Natural killer cell treated with Interleukin-12 subunit alpha and Interleukin-12 subunit beta and Interleukin-15 and Interleukin-18, amount 100 ng/mL, for 72 hours (primary cell): ENCODE measurements around the gene TMA7. TPM values are rescaled to one million over a fixed set of nuclear protein-coding genes. Genes with fewer than 3 reads are reported as not detected.

Experiments
- ATAC-seq, 2 donors: fragments of 150-1000 bp; cut with Tn5 transposase in 1 of 2; sonication (Bioruptor Pico), chemical (Tn5 transposase) in 1 of 2; 2 replicates each; pipeline ENCODE4 v1.10.0; 2021
- DNase-seq: peaks from one replicate; pipeline ENCODE4 v3.0.0; 2022; ENCODE audit warnings: low spot score
- H3K27ac Mint-ChIP-seq, 2 donors: 1 replicate in 1 of 2; 2 replicates in 1 of 2; pipeline ENCODE4 v1.8.0; 2022; ENCODE audit warnings: mixed read lengths in 2 of 2, mild to moderate bottlenecking in 1 of 2, moderate library complexity in 1 of 2
- H3K27me3 Mint-ChIP-seq, 2 donors: 1 replicate in 1 of 2; 2 replicates in 1 of 2; pipeline ENCODE4 v1.8.0; 2022; ENCODE audit warnings: mixed read lengths in 2 of 2
- H3K36me3 Mint-ChIP-seq: one replicate; pipeline ENCODE4 v1.8.0; 2022; ENCODE audit warnings: mixed read lengths
- H3K4me1 Mint-ChIP-seq, 2 donors: 1 replicate in 1 of 2; 2 replicates in 1 of 2; pipeline ENCODE4 v1.8.0; 2022; ENCODE audit warnings: low read depth in 2 of 2, mixed read lengths in 2 of 2, mild to moderate bottlenecking in 1 of 2
- H3K4me3 Mint-ChIP-seq: one replicate; pipeline ENCODE4 v1.8.0; 2022; ENCODE audit warnings: mixed read lengths
- H3K9me3 Mint-ChIP-seq: 2 replicates; pipeline ENCODE4 v1.8.0; 2022; ENCODE audit warnings: mixed read lengths
- total RNA-seq, 2 donors: library from RNA; stranded (reverse); gene quantifications; one replicate each; pipeline ENCODE4 v1.2.3, GENCODE V29; 2022

The TMA7 gene
- total RNA-seq, 2 donors from 2014 or later = 202 to 217 TPM

DNA sequence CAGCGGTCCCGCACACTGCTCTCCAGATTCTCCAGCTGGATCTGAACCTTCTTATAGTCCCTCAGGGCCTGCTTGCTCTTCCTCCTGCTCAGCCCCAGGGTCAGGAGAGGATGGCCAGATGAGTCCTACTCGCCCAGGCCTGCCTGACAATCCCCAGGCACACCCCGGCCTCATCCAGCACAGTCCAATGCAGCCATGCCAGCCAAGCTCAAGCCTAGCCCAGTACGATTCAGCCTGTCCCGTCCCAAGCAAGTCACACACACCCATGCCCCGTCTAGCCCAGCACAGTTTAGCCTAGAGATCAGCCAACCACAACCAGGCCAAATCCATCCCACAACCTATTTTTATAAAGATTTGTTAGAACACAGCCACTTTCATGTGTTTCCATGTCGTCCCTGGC is 27.0 kb upstream of the TMA7 start:
- Mint-ChIP-seq H3K4me3 (no peak overlapping the region), H3K9me3 (no peaks in the 10 kb centered on the region), H3K36me3 (no peaks in the 10 kb centered on the region), H3K27ac (no peak overlapping the region), H3K27me3 (no peaks in the 10 kb centered on the region), H3K4me1 (no peaks in the 10 kb centered on the region)
- no peak for ATAC-seq
- no peak for DNase-seq

DNA sequence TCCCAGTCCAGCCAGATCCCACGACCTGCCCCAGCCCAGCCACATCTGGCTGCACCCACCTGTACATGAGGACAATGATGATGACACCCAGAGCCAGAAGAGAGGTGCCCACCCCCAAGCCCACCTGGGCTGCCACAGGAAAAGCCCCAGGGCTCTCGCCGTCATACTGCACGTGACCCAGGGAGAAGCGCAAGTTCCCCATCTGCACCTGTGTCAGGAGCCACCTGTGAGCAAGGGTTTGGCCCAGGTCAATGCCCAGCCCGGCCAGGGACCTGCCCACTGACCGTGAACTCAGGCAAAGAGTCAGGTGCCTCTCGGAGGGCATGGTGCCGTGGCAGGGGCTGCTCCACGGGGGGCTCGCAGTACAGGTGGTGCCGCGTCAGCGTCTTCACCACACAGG is 26.4 kb upstream of the TMA7 start:
- H3K27ac Mint-ChIP-seq = no peak overlapping the region

GRCh38 chr3:48414376-48415250 is 25.4 kb upstream of the TMA7 start:
- Mint-ChIP-seq H3K27ac (no peak overlapping the region), H3K4me1 (no peaks in the 10 kb centered on the region), H3K36me3 (no peaks in the 10 kb centered on the region), H3K9me3 (no peaks in the 10 kb centered on the region), H3K4me3 (no peak overlapping the region), H3K27me3 (no peaks in the 10 kb centered on the region)
- DNase-seq (no peak), ATAC-seq (no peak)

More for the DNA sequence above, 26.4 kb upstream of the TMA7 start:
- no peak overlapping the region for H3K4me3 Mint-ChIP-seq
- ATAC-seq (no peak), DNase-seq (no peak)
- no peaks in the 10 kb centered on the region for H3K36me3 Mint-ChIP-seq
- no peaks in the 10 kb centered on the region for H3K27me3 Mint-ChIP-seq
- no peaks in the 10 kb centered on the region for H3K9me3 Mint-ChIP-seq
- no peaks in the 10 kb centered on the region for H3K4me1 Mint-ChIP-seq

- Mint-ChIP-seq H3K9me3 (no peaks in the 10 kb centered on the region), H3K27ac (no peak overlapping the region), H3K4me3 (no peak overlapping the region), H3K36me3 (no peaks in the 10 kb centered on the region), H3K4me1 (no peaks in the 10 kb centered on the region), H3K27me3 (no peaks in the 10 kb centered on the region)
- DNase-seq = no peak
- no peak for ATAC-seq
These were observed 24.7 kb upstream of the TMA7 start for GRCh38 chr3:48415251-48415953.

DNA sequence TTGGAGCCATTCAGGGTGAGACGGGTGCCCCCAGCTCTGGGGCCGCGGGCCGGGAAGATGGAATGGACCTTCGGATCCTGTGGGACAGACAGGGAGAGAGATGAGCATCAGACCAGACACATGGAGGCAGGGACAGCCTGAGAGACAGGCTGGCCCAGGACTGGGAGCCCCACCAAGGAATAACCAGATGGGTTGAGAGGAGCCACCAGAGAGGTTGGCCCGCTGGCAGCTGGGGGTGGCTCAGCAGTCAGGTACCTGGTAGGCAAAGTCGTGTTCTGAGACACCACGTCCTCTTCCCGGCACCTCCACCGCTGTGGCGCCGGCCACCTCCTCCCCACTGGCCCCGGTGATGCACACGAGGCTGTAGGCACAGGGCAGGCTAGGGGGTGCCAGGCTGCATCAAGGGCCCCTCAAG is 24.0 kb upstream of the TMA7 start:
- DNase-seq (no peak), ATAC-seq (no peak)
- H3K36me3 Mint-ChIP-seq = no peaks in the 10 kb centered on the region
- no peak overlapping the region for H3K27ac Mint-ChIP-seq
- H3K4me1 Mint-ChIP-seq = no peaks in the 10 kb centered on the region
- H3K4me3 Mint-ChIP-seq = no peak overlapping the region
- no peaks in the 10 kb centered on the region for H3K27me3 Mint-ChIP-seq
- no peaks in the 10 kb centered on the region for H3K9me3 Mint-ChIP-seq

- Mint-ChIP-seq H3K27me3 (no peaks in the 10 kb centered on the region), H3K4me1 (no peaks in the 10 kb centered on the region), H3K27ac (no peak overlapping the region), H3K36me3 (no peaks in the 10 kb centered on the region), H3K4me3 (no peak overlapping the region), H3K9me3 (no peaks in the 10 kb centered on the region)
- no peak for ATAC-seq
- no peak for DNase-seq
These were observed 23.5 kb upstream of the TMA7 start for GRCh38 chr3:48416546-48416945.

GRCh38 chr3:48417529-48418108 is 22.4 kb upstream of the TMA7 start:
- Mint-ChIP-seq H3K27ac (no peak overlapping the region), H3K9me3 (no peaks in the 10 kb centered on the region), H3K36me3 (no peaks in the 10 kb centered on the region), H3K4me1 (no peaks in the 10 kb centered on the region), H3K27me3 (no peaks in the 10 kb centered on the region), H3K4me3 (no peak overlapping the region)
- no peak for DNase-seq
- ATAC-seq = no peak

GRCh38 chr3:48418140-48418539 is 21.9 kb upstream of the TMA7 start:
- Mint-ChIP-seq H3K27ac (no peak overlapping the region), H3K9me3 (no peaks in the 10 kb centered on the region), H3K36me3 (no peaks in the 10 kb centered on the region), H3K4me3 (no peak overlapping the region), H3K27me3 (no peaks in the 10 kb centered on the region), H3K4me1 (no peaks in the 10 kb centered on the region)
- ATAC-seq = no peak
- DNase-seq = no peak

GRCh38 chr3:48418651-48419050 is 21.4 kb upstream of the TMA7 start:
- no peaks in the 10 kb centered on the region for H3K36me3 Mint-ChIP-seq
- H3K4me1 Mint-ChIP-seq = no peaks in the 10 kb centered on the region
- no peak for DNase-seq
- H3K9me3 Mint-ChIP-seq = no peaks in the 10 kb centered on the region
- no peak overlapping the region for H3K27ac Mint-ChIP-seq
- no peaks in the 10 kb centered on the region for H3K27me3 Mint-ChIP-seq
- H3K4me3 Mint-ChIP-seq = no peak overlapping the region
- no peak for ATAC-seq

DNA sequence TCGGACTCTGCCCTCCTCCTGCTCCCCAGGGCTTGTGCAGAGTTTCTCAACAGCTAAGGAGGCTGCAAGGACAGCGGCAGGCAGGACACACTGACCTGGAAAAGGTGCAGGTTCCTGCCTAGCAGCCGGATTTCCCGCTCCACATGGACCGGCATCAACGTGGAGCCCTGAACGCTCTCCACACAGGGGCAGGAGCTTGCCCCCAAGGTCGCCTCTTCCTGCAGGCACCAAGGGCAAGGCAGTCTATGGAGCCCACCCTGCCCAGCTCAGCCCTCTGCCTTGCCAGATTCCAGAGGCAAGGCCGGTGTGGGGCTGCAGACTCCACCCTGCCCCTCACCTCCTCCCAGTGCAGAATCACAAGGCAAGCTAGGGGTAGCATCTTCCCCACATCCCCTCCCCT is 20.9 kb upstream of the TMA7 start:
- no peaks in the 10 kb centered on the region for H3K9me3 Mint-ChIP-seq
- H3K4me1 Mint-ChIP-seq = no peaks in the 10 kb centered on the region
- H3K27ac Mint-ChIP-seq = no peak overlapping the region
- H3K27me3 Mint-ChIP-seq = no peaks in the 10 kb centered on the region
- DNase-seq (no peak), ATAC-seq (no peak)
- H3K36me3 Mint-ChIP-seq = no peaks in the 10 kb centered on the region
- no peak overlapping the region for H3K4me3 Mint-ChIP-seq

- ATAC-seq (no peak), DNase-seq (no peak)
- no peaks in the 10 kb centered on the region for H3K36me3 Mint-ChIP-seq
- H3K9me3 Mint-ChIP-seq = no peaks in the 10 kb centered on the region
- no peaks in the 10 kb centered on the region for H3K27me3 Mint-ChIP-seq
- H3K27ac Mint-ChIP-seq = no peak overlapping the region
- no peaks in the 10 kb centered on the region for H3K4me1 Mint-ChIP-seq
- H3K4me3 Mint-ChIP-seq = no peak overlapping the region
These were observed 20.5 kb upstream of the TMA7 start for GRCh38 chr3:48419597-48419996.

GRCh38 chr3:48420561-48420960 is 19.5 kb upstream of the TMA7 start:
- H3K27me3 Mint-ChIP-seq = no peaks in the 10 kb centered on the region
- no peaks in the 10 kb centered on the region for H3K9me3 Mint-ChIP-seq
- H3K4me3 Mint-ChIP-seq = no peak overlapping the region
- no peak overlapping the region for H3K27ac Mint-ChIP-seq
- no peaks in the 10 kb centered on the region for H3K4me1 Mint-ChIP-seq
- ATAC-seq (no peak), DNase-seq (no peak)
- no peaks in the 10 kb centered on the region for H3K36me3 Mint-ChIP-seq

GRCh38 chr3:48422272-48422671 is 17.8 kb upstream of the TMA7 start:
- Mint-ChIP-seq H3K27ac (no peak overlapping the region), H3K4me1 (no peaks in the 10 kb centered on the region), H3K27me3 (no peaks in the 10 kb centered on the region), H3K4me3 (no peak overlapping the region), H3K9me3 (no peaks in the 10 kb centered on the region), H3K36me3 (no peaks in the 10 kb centered on the region)
- DNase-seq (no peak), ATAC-seq (no peak)

- no peak for DNase-seq
- Mint-ChIP-seq H3K9me3 (no peaks in the 10 kb centered on the region), H3K27me3 (no peaks in the 10 kb centered on the region), H3K27ac (no peak overlapping the region), H3K36me3 (no peaks in the 10 kb centered on the region), H3K4me3 (no peak overlapping the region), H3K4me1 (no peaks in the 10 kb centered on the region)
- no peak for ATAC-seq
These were observed 17.4 kb upstream of the TMA7 start for GRCh38 chr3:48422681-48423080.
